ENCODE results near the gene SH3YL1. TPM values are rescaled to one million over a fixed set of nuclear protein-coding genes. Genes with fewer than 3 reads are reported as not detected.

SH3YL1 gene
- total and polyA plus RNA-seq, 4 donors, result 6.4 to 19.2 (median 13.9) TPM

GRCh38 chr2:201648-202433 is 62.0 kb downstream of the SH3YL1 start:
- no peaks in the 10 kb centered on the region for H3K27me3 ChIP-seq (ENCODE audit: control insufficient read depth in 4 of 4, insufficient read depth in 4 of 4, low read length in 3 of 4)
- no peak for TF ChIP-seq YY1 (IDR thresholded peaks at IDR 0.05)
- TF ChIP-seq FOXA1 (IDR thresholded peaks at IDR 0.05), result no peak
- TF ChIP-seq SP1 (IDR thresholded peaks at IDR 0.05), result no peak
- TF ChIP-seq ZBTB33 (IDR thresholded peaks at IDR 0.05), result no peak
- no peak for TF ChIP-seq JUND (IDR thresholded peaks at IDR 0.05)
- no peak for TF ChIP-seq HNF4G (IDR thresholded peaks at IDR 0.05)
- no peak for DNase-seq (ENCODE audit: low spot score)
- H3K9me3 ChIP-seq (ENCODE audit: control insufficient read depth in 4 of 4, low read length in 3 of 4), result no peaks in the 10 kb centered on the region
- no peaks in the 10 kb centered on the region for H3K36me3 ChIP-seq (ENCODE audit: control insufficient read depth in 4 of 4, insufficient read depth in 3 of 4, low read depth in 1 of 4, low read length in 3 of 4)
- H3K4me1 ChIP-seq (ENCODE audit: control insufficient read depth in 4 of 4, insufficient read depth in 4 of 4, low read length in 3 of 4), result no peaks in the 10 kb centered on the region
- H3K27ac ChIP-seq (ENCODE audit: low read depth in 1 of 2, low read length in 2 of 2), result no peak overlapping the region
- WGBS, result 93% methylated on average over 9 of the region's 9 CpGs
- no peak overlapping the region for H3K4me3 ChIP-seq (ENCODE audit: low read depth in 1 of 3, low read length in 3 of 3)
- no peak overlapping the region for H3K9ac ChIP-seq (ENCODE audit: low read depth in 1 of 2, low read length in 2 of 2)

GRCh38 chr2:199041-199966 is 64.5 kb downstream of the SH3YL1 start:
- Histone ChIP-seq H3K27me3 (ENCODE audit: control insufficient read depth in 4 of 4, insufficient read depth in 4 of 4, low read length in 3 of 4) (no peaks in the 10 kb centered on the region), H3K4me3 (ENCODE audit: low read depth in 1 of 3, low read length in 3 of 3) (no peak overlapping the region), H3K27ac (ENCODE audit: low read depth in 1 of 2, low read length in 2 of 2) (no peak overlapping the region), H3K9me3 (ENCODE audit: control insufficient read depth in 4 of 4, low read length in 3 of 4) (no peaks in the 10 kb centered on the region), H3K36me3 (ENCODE audit: control insufficient read depth in 4 of 4, insufficient read depth in 3 of 4, low read depth in 1 of 4, low read length in 3 of 4) (no peaks in the 10 kb centered on the region), H3K9ac (ENCODE audit: low read depth in 1 of 2, low read length in 2 of 2) (no peak overlapping the region), H3K4me1 (ENCODE audit: control insufficient read depth in 4 of 4, insufficient read depth in 4 of 4, low read length in 3 of 4) (no peaks in the 10 kb centered on the region)
- WGBS, result 82% methylated on average over 22 of the region's 22 CpGs
- DNase-seq (ENCODE audit: low spot score), result no peak
- TF ChIP-seq GABPA (IDR thresholded peaks at IDR 0.05 in 1 of 2, conservative IDR thresholded peaks at IDR 0.05 in 1 of 2), result no peak

GRCh38 chr2:196406-196805 is 67.4 kb downstream of the SH3YL1 start:
- Histone ChIP-seq H3K27me3 (ENCODE audit: control insufficient read depth in 4 of 4, insufficient read depth in 4 of 4, low read length in 3 of 4) (no peaks in the 10 kb centered on the region), H3K4me3 (ENCODE audit: low read depth in 1 of 3, low read length in 3 of 3) (no peak overlapping the region), H3K27ac (ENCODE audit: low read depth in 1 of 2, low read length in 2 of 2) (no peak overlapping the region), H3K9me3 (ENCODE audit: control insufficient read depth in 4 of 4, low read length in 3 of 4) (no peaks in the 10 kb centered on the region), H3K36me3 (ENCODE audit: control insufficient read depth in 4 of 4, insufficient read depth in 3 of 4, low read depth in 1 of 4, low read length in 3 of 4) (no peaks in the 10 kb centered on the region), H3K4me1 (ENCODE audit: control insufficient read depth in 4 of 4, insufficient read depth in 4 of 4, low read length in 3 of 4) (no peaks in the 10 kb centered on the region), H3K9ac (ENCODE audit: low read depth in 1 of 2, low read length in 2 of 2) (no peak overlapping the region)
- 93% methylated on average over 5 of the region's 5 CpGs for WGBS
- DNase-seq (ENCODE audit: low spot score), result no peak
- TF ChIP-seq EGR1 (IDR thresholded peaks at IDR 0.05; ENCODE audit: low read depth in 2 of 2) (no peak), YY1 (IDR thresholded peaks at IDR 0.05) (no peak), CTCF (IDR thresholded peaks at IDR 0.05; ENCODE audit: low read depth, low read length, missing input control) (no peak), RAD21 (IDR thresholded peaks at IDR 0.05) (no peak), MAX (IDR thresholded peaks at IDR 0.05) (no peak), ZBTB33 (IDR thresholded peaks at IDR 0.05) (no peak), REST (IDR thresholded peaks at IDR 0.05) (no peak), HNF4A (conservative IDR thresholded peaks at IDR 0.05) (no peak), RXRA (IDR thresholded peaks at IDR 0.05) (no peak), SP1 (IDR thresholded peaks at IDR 0.05) (no peak), HNF4G (IDR thresholded peaks at IDR 0.05) (no peak), ATF3 (IDR thresholded peaks at IDR 0.05) (no peak)

Data from liver (tissue), 9 donors.